Measurements from ENCODE around the gene CD59.
"Not testable (repeated sequence)": the region's sequence is repeated elsewhere in the genome, so short reads cannot be mapped to it uniquely, and the experiment has no call there.

The CD59 gene

GRCh38 chr11:33692013-33692504, 44.2 kb downstream of the CD59 start:
- DNase-seq, result peak; percentile 24

DNA sequence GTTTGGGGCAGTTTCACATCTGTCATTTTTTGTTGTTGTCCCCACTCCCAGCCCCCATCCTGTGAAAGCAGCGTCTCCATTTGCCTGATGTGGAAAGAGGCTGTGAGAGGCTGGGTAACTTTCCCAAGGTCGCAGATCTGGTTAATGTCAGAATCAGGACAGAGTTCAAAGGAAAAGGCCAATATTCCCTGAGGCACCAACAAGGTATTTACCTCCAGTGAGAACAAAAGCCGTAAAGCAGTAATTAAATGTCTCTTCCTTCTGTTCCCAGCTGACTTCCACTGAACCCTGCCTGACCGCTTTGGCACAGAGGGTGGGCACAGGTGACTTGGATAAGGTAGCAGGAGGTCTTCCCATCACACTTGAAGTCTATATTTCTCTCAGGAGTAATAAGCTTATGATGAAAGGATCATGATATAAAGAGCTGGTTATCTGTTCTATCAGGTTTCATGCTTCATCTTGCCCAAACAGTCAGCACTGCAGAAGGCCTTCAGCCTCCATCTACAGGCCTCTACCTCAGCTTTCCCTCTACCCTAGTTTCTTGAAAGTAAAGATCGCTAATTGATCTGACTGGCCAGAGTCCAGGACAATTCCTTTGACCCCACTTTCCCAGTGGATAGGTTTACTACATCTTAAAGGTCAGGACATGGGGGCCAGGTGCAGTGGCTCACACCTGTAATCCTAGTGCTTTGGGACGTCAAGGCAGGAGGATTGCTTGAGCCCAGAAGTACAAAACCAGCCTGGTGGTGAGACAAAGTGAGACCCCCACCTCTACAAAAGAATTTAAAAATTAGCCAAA, 45.0 kb downstream of the CD59 start:
- no peak for DNase-seq

DNA sequence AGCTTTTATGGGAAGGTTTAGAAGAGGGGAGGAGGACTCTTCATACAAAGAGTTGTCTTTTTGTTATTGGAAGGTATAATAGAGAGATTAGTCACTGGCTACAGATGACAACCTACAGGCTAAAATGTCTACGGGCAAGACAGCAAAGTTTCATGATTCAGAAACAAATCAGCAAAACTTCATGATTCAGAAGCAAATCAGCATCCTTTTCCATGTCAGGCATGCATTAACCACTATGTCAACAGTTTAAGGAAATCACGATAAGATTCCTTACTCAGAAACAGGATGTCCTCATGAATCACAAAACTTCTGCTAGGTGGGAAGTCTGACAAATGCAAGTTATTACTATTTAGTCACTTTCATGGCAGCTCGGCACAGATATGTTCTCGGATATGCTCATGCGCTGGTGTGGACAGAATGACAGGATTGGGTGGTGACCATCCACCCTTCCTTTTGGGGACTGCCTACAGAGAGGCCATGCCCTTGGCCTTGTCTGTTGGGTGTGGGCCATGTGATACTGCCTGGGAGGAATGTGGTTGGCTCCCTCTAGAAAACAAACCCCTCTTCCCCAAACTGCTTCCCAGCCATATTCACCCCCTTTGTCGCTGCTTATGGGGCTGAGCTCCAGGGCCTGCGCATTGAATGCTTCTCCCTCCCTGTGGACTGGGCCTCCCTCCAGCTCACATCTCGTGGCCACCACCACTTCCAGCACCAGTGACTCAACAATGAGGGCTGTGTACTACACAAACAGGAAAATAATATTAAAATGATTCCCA, 45.7 kb downstream of the CD59 start:
- peak; percentile 42 for DNase-seq

DNA sequence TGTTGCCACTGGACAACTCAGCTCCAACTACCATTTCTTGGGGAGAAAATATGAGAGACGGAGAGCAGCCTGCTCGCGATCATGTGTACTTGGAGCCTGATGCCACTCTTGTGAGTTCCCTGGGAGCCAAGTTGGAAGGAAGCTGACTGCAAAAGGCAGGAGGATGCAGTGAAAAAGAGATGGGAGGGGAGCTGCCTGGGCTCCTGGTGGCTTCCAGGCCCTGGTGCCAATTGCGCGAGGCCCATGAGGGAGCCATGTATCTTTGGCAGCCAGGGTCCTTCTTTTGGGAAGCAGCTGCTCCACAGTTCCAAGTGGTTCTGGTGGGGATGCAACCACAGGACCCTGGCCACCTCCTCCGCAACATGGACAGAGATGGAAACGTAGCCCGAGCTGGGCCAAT, 46.7 kb downstream of the CD59 start:
- DNase-seq, result no peak

DNA sequence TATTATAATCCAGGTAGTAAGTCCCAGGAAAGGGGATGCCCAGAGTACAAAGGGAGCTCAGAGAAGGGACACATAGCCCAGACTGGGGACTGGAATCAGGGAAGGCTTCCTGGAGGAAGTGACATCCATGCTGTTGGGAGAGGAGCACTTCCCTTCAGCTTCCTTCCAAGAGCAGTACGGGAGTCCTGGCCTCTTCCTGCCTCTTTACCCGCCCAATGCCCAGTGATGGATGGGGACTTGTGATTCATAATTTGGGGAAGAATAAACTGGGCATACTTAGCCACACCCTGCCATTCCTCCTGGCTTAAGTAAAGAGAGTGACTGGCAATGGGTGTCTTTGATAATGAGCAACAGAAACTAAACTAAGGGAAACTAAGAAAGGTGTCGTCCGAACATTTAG, 47.1 kb downstream of the CD59 start:
- no peak for DNase-seq

DNA sequence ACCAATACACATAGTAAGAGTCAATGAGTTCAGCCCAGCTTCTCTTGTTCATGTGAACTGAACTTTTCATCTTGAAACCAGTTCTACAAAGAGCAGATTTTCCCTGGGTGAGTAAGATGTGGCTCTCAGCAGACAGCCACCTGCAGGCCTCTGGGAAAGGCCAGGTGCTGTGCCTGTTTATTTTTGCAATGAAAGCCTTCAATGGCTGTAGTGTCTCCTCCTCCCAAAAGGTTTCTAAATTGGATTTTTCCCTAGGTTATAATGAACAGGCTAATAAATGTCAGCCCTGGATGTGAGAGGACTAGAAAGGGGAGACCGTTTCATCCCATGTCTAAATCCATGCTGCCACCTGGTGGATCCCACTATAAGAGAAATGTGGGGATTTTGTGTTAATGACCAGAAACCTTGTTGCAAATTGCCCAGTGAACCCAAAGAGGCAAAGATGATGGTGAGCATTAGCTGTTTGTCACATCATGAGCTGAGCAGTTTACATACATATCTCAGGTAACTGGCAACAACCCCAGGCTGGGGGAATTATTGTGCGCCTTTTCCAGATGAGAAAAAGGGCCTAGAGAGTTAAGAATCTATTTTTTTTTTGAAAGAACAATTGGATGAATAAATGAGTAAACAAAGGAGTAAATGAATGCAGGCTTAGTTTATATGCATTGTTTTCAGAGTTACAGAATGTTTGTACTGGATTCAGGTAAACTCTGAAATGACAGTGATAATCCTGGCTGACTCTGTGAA, 48.3 kb downstream of the CD59 start:
- peak; percentile 30 for DNase-seq

DNA sequence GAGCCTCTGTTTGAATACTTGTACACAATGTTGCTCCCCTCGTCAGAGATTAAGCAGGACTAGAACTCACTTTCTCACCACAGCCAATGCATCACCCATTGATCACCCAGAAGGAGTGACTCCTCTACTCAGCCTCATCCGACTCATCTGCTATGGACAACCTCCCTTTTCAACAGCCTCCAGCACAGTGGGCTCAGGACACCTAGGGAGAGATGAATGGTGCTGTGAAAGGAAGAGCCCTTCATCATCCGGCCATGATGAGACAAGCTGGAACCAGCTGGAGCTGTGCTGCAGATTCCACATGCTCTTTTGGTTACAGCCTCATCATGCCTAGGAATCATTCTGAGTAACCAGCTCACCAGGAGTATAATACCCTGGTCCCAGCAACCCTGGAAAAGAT, 51.1 kb downstream of the CD59 start:
- DNase-seq, result no peak

- DNase-seq, result no peak
These were observed 52.1 kb downstream of the CD59 start for GRCh38 chr11:33684003-33684706.

- DNase-seq, result no peak
These were observed 53.8 kb downstream of the CD59 start for GRCh38 chr11:33682446-33682845.

DNA sequence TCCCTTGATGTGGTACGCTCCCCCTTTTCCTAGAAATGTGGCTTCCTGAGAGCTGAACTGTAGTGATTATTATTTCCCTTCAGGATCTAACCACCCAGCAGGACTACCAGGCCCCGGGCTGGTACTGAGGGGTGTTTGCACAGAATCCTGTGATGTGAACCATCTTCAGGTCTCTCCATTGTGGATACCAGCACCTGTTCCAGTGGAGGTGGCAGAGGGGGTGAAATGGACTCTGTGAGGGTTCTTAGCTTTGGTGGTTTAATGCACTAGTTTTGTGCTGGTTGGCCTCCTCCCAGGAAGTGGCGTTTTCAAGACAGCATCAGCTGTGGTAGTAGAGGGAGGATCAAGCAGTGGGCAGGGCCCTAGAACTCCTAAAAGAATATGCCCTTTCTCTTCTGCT, 54.2 kb downstream of the CD59 start:
- DNase-seq, result no peak

- DNase-seq, result not testable (repeated sequence)
These were observed 57.6 kb downstream of the CD59 start for GRCh38 chr11:33678616-33679015.

GRCh38 chr11:33674035-33674814, 62.0 kb downstream of the CD59 start:
- DNase-seq, result no peak

DNA sequence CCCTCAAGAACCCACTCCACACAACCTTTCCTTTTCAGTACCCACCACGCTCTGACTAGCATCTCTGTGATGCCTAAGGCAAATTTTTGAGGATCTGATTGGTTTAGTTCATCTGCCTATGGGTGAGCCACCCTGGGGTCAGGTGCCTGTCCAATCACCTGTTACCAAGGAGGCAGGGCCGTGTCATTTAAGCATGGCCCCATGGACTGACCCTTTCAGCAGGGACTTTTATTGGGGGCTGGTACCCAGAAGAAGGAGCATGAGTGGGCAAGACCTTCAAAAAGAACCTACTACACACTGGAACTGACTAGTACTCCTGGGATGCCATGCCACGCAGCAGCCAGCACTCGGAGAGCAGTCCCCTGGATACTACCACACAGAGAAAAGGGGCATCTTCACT, 64.0 kb downstream of the CD59 start:
- no peak for DNase-seq

DNA sequence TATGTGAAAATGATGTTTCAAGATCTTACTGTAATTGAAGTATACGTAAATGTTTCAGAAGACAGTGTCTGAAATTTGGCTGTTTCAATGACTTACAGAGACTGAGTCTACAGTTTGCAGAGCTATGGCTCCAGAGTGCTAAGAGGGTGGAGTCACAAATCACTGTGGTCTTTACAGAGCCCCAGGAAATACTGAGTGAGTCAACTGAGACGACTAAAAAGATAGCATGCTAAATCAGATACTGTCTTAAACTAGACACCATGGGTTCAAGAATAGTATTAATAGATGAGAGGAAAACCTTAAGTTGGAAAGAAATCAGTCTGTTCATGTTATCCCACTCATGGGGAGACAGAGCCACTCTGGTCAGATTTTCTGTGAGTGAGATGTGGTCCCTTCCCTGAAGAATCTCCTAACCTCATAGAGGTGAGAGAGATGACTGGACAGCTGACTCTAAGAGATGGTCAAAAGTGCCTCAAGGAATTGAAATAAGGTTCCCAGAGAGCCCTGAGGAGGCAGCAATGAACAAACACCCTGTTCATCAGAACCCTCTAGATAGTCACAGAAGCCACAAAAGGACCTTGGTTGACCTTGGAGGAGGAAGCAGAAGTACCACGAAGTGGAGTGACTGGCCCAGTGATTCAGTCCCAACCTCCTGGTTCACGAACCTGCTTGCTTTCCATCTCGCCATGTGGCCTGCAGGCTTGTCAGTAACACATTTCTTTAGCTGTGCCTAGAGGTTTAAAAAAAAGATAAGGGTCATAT, 65.8 kb downstream of the CD59 start:
- no peak for DNase-seq

DNA sequence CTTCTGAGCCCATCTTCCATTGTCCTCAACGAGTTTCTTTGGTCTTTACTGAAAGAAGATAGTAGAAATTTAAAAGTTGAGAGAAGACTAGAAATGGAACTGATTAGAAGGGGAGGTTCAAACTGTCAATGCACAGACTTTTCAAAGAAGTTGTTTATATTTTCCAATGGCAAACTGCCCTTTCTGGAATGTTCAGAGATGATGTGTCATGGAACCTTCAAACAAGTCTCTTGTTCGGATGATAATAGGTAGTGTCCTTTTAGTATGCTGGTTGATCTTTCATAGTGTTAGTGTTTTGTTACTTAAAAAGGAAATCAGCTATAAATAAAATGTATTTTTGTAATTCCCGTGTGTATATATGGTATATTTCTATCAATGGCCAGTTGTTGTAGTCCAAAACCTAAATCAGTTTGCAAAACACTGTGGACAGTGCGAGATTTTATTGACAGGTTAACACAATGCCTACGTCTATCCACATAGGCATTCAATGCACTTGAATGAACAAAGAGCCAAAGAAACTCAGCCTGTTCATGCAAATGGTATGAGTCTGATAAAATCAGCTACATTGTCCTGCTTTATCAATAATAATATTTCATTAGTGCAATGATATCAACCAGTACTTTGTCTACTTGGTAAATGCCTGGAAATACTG, 66.5 kb downstream of the CD59 start:
- DNase-seq, result no peak

GRCh38 chr11:33668951-33669596, 67.1 kb downstream of the CD59 start:
- DNase-seq, result no peak

DNA sequence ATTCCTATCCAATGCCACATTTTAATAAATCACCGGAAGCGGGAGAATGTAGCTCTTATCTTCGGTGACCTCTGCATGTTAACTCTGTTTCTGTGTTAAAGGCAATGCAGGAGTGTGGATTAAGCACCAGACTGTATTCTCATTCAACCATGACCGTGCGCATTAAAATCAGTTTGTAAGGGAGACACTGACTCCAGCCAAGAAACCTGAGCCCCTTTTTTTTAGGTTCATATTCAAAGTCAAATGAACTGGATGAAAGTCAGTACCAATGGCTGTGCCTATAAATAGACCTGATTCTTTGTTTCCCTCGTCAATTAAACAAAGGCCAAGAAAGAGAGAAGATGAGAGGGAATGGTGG, 67.8 kb downstream of the CD59 start:
- no peak for DNase-seq

- no peak for DNase-seq
These were observed 68.3 kb downstream of the CD59 start for GRCh38 chr11:33667819-33668467.

GRCh38 chr11:33665350-33666106, 70.7 kb downstream of the CD59 start:
- DNase-seq, result no peak
